Measurements from ENCODE around the gene GGCT. TPM values are rescaled to one million over a fixed set of nuclear protein-coding genes. Genes with fewer than 3 reads are reported as not detected.
"Not testable (repeated sequence)": the region's sequence is repeated elsewhere in the genome, so short reads cannot be mapped to it uniquely, and the experiment has no call there.

GGCT gene
- total and polyA plus RNA-seq, 2 of the 8 experiments (the other 6 are each of a cell fraction or from before 2014, with no cell fraction given): 50.0 to 129 TPM

- CTCF ChIA-PET (ENCODE audit: partially characterized antibody): interaction anchor here (0.7 to 1.9 kb wide), 8 partner anchors 13 to 232 kb away, joined by 3 to 10 read pairs (median 3); partner anchors contain the start of gene CRHR2
- H2BK120ac ChIP-seq (replicated peaks; ENCODE audit: low read depth, low read length); H3K9me3 ChIP-seq (ENCODE audit: insufficient read depth in 2 of 2, low read depth in 1 of 2, low read length in 1 of 2); H2AK5ac ChIP-seq (ENCODE audit: low read depth, low read length); H3K4me1 ChIP-seq (replicated peaks in 1 of 4; ENCODE audit: control insufficient read depth in 3 of 4, insufficient read depth in 4 of 4, low read length in 3 of 4); H2BK12ac ChIP-seq (ENCODE audit: low read depth, low read length); H4K91ac ChIP-seq (replicated peaks; ENCODE audit: insufficient read length, low read length); H3K36me3 ChIP-seq (ENCODE audit: control insufficient read depth in 2 of 4, insufficient read depth in 4 of 4, low read length in 3 of 4); H3K9ac ChIP-seq (replicated peaks in 1 of 4; ENCODE audit: extremely low read depth in 1 of 4, low read depth in 3 of 4, low read length in 3 of 4); H4K20me1 ChIP-seq (replicated peaks in 1 of 2; ENCODE audit: control insufficient read depth in 1 of 2, insufficient read depth in 2 of 2, low read length in 2 of 2); H2AFZ ChIP-seq (ENCODE audit: low read length); POLR2A ChIA-PET (ENCODE audit: partially characterized antibody); H3K27ac ChIP-seq (ENCODE audit: low read depth, low read length); DNase-seq (ENCODE audit: low read depth in 1 of 2, low spot score in 2 of 2); H3K4ac ChIP-seq (replicated peaks; ENCODE audit: insufficient read length, low read depth, low read length); H3K56ac ChIP-seq (replicated peaks; ENCODE audit: insufficient read length, low read depth, low read length); H3K4me2 ChIP-seq (ENCODE audit: insufficient read depth in 1 of 2, low read depth in 2 of 2, low read length in 2 of 2); H4K5ac ChIP-seq (ENCODE audit: insufficient read length, low read depth, low read length); H3K18ac ChIP-seq (ENCODE audit: extremely low read depth, low read length); H3K23me2 ChIP-seq (ENCODE audit: low read depth, low read length); H4K8ac ChIP-seq (ENCODE audit: extremely low read depth, insufficient read depth, low read length); H2BK5ac ChIP-seq (ENCODE audit: low read depth, low read length); H3K23ac ChIP-seq (ENCODE audit: insufficient read length); H3K14ac ChIP-seq (ENCODE audit: insufficient read length); H3K27me3 ChIP-seq (replicated peaks in 1 of 4; ENCODE audit: control insufficient read depth in 3 of 4, extremely low read depth in 1 of 4, insufficient read depth in 3 of 4, low read length in 3 of 4); FAIRE-seq; H2BK20ac ChIP-seq (ENCODE audit: low read length); H3K4me3 ChIP-seq (ENCODE audit: extremely low read depth in 1 of 4, insufficient read depth in 2 of 4, low read depth in 3 of 4, low read length in 4 of 4); H2BK15ac ChIP-seq (ENCODE audit: low read length); H3K79me1 ChIP-seq (ENCODE audit: low read depth, low read length): not testable (repeated sequence)
- 87% methylated on average over 9 of the region's 9 CpGs; no CpG with 5 or more reads in 1 of the 2 experiments for WGBS, 2 experiments (ENCODE audit: extremely low coverage in 1 of 2, insufficient coverage in 1 of 2, insufficient read length in 1 of 2, insufficient replicate concordance in 2 of 2, low coverage in 1 of 2, low lambda C conversion rate in 2 of 2, missing lambda C conversion rate in 1 of 2)
- peaks cover 9 to 21% of the 10 kb centered on the region in 2 experiments for H3K79me2 ChIP-seq (ENCODE audit: control insufficient read depth in 1 of 2, insufficient read depth in 2 of 2, low read length in 2 of 2)
These were observed 2.8 kb upstream of the GGCT start for GRCh38 chr7:30507346-30507900.

All from H1 (cell line).